K562 (cell line): ENCODE results near the gene GPC2. TPM values are rescaled to one million over a fixed set of nuclear protein-coding genes. Genes with fewer than 3 reads are reported as not detected.
A peak's percentile ranks its signal among the peaks of the same experiment; 100 is the strongest.

ENCODE experiments used
- DNMT1 ChIP-seq: fragments of 450-650 bp; IDR thresholded peaks from 2 replicates; pipeline ENCODE4 v1.6.1; 2016; ENCODE audit warnings: antibody characterized with exemption, mild to moderate bottlenecking
- EP300 ChIP-seq: IDR thresholded peaks from 2 replicates; pipeline ENCODE4 v1.6.1; 2012; ENCODE audit warnings: low read length, improper control_type of control experiment
- NFE2L1 ChIP-seq: fragments of 450-650 bp; IDR thresholded peaks from 2 replicates; pipeline ENCODE4 v1.6.1; 2016; ENCODE audit warnings: missing genetic modification characterization, low read depth, mild to moderate bottlenecking, missing compliant biosample characterization, moderate library complexity, borderline replicate concordance
- NR2C1 ChIP-seq, 2 experiments: fragments of 450-650 bp; IDR thresholded peaks; 2 replicates each; pipeline ENCODE4 v1.6.1; 2017; ENCODE audit warnings: mild to moderate bottlenecking in 2 of 2, antibody characterized with exemption in 1 of 2, inconsistent platforms in 1 of 2, missing compliant biosample characterization in 1 of 2, missing genetic modification characterization in 1 of 2
- POLR2AphosphoS5 ChIP-seq: IDR thresholded peaks from 2 replicates; pipeline ENCODE4 v1.6.1; 2011; ENCODE audit warnings: mild to moderate bottlenecking, low read depth, low read length, moderate library complexity; ENCODE audit not compliant: control insufficient read depth, insufficient read depth
- PRMT5 ChIP-seq: sonication (generic); formaldehyde crosslinking; IDR thresholded peaks from 2 replicates; pipeline ENCODE4 v1.5.0; 2020; ENCODE audit warnings: missing genetic modification reagents
- SNIP1 ChIP-seq: fragments of 450-650 bp; IDR thresholded peaks from 2 replicates; pipeline ENCODE4 v1.7.1; 2017; ENCODE audit warnings: low read depth, mild to moderate bottlenecking
- SPI1 ChIP-seq: IDR thresholded peaks from 2 replicates; pipeline ENCODE4 v1.6.1; 2011; ENCODE audit warnings: low read depth, low read length, control low read depth, borderline replicate concordance
- TAF15 ChIP-seq: fragments of 200-400 bp; formaldehyde crosslinking; IDR thresholded peaks from 2 replicates; pipeline ENCODE4 v1.6.1; 2017; ENCODE audit warnings: mild to moderate bottlenecking, low read depth, low read length, moderate library complexity
- TARDBP ChIP-seq: fragments of 450-650 bp; IDR thresholded peaks from 2 replicates; pipeline ENCODE4 v1.6.1; 2016
- TFAM ChIP-seq: fragments of 250-450 bp; sonication (Bioruptor Pico); conservative IDR thresholded peaks from 2 replicates; pipeline ENCODE4 v1.5.0; 2021; ENCODE audit warnings: mild to moderate bottlenecking, moderate library complexity
- U2AF2 ChIP-seq: fragments of 200-400 bp; formaldehyde crosslinking; optimal IDR thresholded peaks from 2 replicates; pipeline ENCODE3; 2017; ENCODE audit warnings: low read depth, mild to moderate bottlenecking, low read length
- YBX1 ChIP-seq: fragments of 450-650 bp; IDR thresholded peaks from 2 replicates; pipeline ENCODE4 v1.7.1; 2016; ENCODE audit warnings: mild to moderate bottlenecking
- ZC3H4 ChIP-seq: sonication (generic); formaldehyde crosslinking; IDR thresholded peaks from 2 replicates; pipeline ENCODE4 v1.9.0; 2021; ENCODE audit warnings: missing genetic modification reagents, borderline replicate concordance
- ZEB2 ChIP-seq: fragments of 450-650 bp; IDR thresholded peaks from 2 replicates; pipeline ENCODE4 v1.6.1; 2016
- ZKSCAN3 ChIP-seq: fragments of 250-450 bp; sonication (Bioruptor Pico); IDR thresholded peaks from 2 replicates; pipeline ENCODE4 v1.4.0; 2020
- ZNF23 ChIP-seq: fragments of 250-450 bp; sonication (Bioruptor Pico); IDR thresholded peaks from 2 replicates; pipeline ENCODE4 v1.4.0; 2020; ENCODE audit warnings: mild to moderate bottlenecking
- ZNF24 ChIP-seq: fragments of 450-650 bp; IDR thresholded peaks from 2 replicates; pipeline ENCODE4 v1.6.1; 2016
- ZNF384 ChIP-seq: IDR thresholded peaks from 2 replicates; pipeline ENCODE4 v1.6.1; 2012; ENCODE audit warnings: low read depth, low read length, improper control_type of control experiment
- ZNF766 ChIP-seq: fragments of 200-800 bp; sonication (Bioruptor generic); conservative IDR thresholded peaks from 2 replicates; pipeline ENCODE4 v1.6.1; 2016; ENCODE audit warnings: missing genetic modification characterization, missing compliant biosample characterization
- ZSCAN32 ChIP-seq: fragments of 450-650 bp; formaldehyde crosslinking; IDR thresholded peaks from 2 replicates; pipeline ENCODE4 v1.4.0; 2020; ENCODE audit warnings: mild to moderate bottlenecking, moderate library complexity
- polyA plus RNA-seq, 8 experiments: library from polyadenylated mRNA; depleted of rRNA in 4 of 8; stranded (reverse) in 5 of 8; unstranded in 3 of 8; fragments of >200 nt; fragmentation: Nextera tagmentation in 2 of 8; fragmentation: Illumina TruSeq in 1 of 8; extraction: Ambion mirVana in 2 of 8; extraction: Trizol in 1 of 8; gene quantifications; 2 replicates each; pipeline versions ENCODE4 v1.2.1 to v1.2.3, GENCODE V29; 2011 to 2014; ENCODE audit warnings: inconsistent platforms in 1 of 8, missing spikeins in 1 of 8
- total RNA-seq, 7 experiments: library from RNA; depleted of rRNA in 6 of 7; stranded (reverse); fragments of >200 nt in 6 of 7; fragmentation: Illumina TruSeq in 2 of 7; extraction: Trizol in 2 of 7; gene quantifications; 2 replicates each; pipeline versions ENCODE4 v1.2.1 to v1.2.3, GENCODE V29; 2011 to 2021; ENCODE audit warnings: low replicate concordance in 1 of 7
- TF ChIP-seq, protein P1 (sequence below): fragments of 450-650 bp; IDR thresholded peaks from 2 replicates; pipeline ENCODE4 v1.6.1; 2016; ENCODE audit warnings: mild to moderate bottlenecking, moderate library complexity

The GPC2 gene
- total and polyA plus RNA-seq, 9 of the 15 experiments (the other 6 are each of a cell fraction or from before 2014, with no cell fraction given): 0.06 to 7.7 (median 1.4) TPM; not detected in 1

GRCh38 chr7:100167912-100168323 is 9.3 kb downstream of the GPC2 start (continued):
- peak; percentile 63; the same call in 1 of the 2 replicates for TF ChIP-seq ZNF766
- TF ChIP-seq ZNF24: no peak
- TF ChIP-seq NR2C1 (IDR thresholded peaks at IDR 0.05): peak; percentile 55
- TF ChIP-seq NR2C1 (tag; IDR thresholded peaks at IDR 0.05): no peak
- no peak for TF ChIP-seq SPI1
- TF ChIP-seq YBX1: no peak
- no peak for TF ChIP-seq ZC3H4 (CRISPR knock-in tag)
- TF ChIP-seq PRMT5 (CRISPR knock-in tag): no peak
- TF ChIP-seq, protein P1, sequence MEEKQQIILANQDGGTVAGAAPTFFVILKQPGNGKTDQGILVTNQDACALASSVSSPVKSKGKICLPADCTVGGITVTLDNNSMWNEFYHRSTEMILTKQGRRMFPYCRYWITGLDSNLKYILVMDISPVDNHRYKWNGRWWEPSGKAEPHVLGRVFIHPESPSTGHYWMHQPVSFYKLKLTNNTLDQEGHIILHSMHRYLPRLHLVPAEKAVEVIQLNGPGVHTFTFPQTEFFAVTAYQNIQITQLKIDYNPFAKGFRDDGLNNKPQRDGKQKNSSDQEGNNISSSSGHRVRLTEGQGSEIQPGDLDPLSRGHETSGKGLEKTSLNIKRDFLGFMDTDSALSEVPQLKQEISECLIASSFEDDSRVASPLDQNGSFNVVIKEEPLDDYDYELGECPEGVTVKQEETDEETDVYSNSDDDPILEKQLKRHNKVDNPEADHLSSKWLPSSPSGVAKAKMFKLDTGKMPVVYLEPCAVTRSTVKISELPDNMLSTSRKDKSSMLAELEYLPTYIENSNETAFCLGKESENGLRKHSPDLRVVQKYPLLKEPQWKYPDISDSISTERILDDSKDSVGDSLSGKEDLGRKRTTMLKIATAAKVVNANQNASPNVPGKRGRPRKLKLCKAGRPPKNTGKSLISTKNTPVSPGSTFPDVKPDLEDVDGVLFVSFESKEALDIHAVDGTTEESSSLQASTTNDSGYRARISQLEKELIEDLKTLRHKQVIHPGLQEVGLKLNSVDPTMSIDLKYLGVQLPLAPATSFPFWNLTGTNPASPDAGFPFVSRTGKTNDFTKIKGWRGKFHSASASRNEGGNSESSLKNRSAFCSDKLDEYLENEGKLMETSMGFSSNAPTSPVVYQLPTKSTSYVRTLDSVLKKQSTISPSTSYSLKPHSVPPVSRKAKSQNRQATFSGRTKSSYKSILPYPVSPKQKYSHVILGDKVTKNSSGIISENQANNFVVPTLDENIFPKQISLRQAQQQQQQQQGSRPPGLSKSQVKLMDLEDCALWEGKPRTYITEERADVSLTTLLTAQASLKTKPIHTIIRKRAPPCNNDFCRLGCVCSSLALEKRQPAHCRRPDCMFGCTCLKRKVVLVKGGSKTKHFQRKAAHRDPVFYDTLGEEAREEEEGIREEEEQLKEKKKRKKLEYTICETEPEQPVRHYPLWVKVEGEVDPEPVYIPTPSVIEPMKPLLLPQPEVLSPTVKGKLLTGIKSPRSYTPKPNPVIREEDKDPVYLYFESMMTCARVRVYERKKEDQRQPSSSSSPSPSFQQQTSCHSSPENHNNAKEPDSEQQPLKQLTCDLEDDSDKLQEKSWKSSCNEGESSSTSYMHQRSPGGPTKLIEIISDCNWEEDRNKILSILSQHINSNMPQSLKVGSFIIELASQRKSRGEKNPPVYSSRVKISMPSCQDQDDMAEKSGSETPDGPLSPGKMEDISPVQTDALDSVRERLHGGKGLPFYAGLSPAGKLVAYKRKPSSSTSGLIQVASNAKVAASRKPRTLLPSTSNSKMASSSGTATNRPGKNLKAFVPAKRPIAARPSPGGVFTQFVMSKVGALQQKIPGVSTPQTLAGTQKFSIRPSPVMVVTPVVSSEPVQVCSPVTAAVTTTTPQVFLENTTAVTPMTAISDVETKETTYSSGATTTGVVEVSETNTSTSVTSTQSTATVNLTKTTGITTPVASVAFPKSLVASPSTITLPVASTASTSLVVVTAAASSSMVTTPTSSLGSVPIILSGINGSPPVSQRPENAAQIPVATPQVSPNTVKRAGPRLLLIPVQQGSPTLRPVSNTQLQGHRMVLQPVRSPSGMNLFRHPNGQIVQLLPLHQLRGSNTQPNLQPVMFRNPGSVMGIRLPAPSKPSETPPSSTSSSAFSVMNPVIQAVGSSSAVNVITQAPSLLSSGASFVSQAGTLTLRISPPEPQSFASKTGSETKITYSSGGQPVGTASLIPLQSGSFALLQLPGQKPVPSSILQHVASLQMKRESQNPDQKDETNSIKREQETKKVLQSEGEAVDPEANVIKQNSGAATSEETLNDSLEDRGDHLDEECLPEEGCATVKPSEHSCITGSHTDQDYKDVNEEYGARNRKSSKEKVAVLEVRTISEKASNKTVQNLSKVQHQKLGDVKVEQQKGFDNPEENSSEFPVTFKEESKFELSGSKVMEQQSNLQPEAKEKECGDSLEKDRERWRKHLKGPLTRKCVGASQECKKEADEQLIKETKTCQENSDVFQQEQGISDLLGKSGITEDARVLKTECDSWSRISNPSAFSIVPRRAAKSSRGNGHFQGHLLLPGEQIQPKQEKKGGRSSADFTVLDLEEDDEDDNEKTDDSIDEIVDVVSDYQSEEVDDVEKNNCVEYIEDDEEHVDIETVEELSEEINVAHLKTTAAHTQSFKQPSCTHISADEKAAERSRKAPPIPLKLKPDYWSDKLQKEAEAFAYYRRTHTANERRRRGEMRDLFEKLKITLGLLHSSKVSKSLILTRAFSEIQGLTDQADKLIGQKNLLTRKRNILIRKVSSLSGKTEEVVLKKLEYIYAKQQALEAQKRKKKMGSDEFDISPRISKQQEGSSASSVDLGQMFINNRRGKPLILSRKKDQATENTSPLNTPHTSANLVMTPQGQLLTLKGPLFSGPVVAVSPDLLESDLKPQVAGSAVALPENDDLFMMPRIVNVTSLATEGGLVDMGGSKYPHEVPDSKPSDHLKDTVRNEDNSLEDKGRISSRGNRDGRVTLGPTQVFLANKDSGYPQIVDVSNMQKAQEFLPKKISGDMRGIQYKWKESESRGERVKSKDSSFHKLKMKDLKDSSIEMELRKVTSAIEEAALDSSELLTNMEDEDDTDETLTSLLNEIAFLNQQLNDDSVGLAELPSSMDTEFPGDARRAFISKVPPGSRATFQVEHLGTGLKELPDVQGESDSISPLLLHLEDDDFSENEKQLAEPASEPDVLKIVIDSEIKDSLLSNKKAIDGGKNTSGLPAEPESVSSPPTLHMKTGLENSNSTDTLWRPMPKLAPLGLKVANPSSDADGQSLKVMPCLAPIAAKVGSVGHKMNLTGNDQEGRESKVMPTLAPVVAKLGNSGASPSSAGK: no peak
- TF ChIP-seq EP300: peak; percentile 73
- TF ChIP-seq ZNF23 (CRISPR knock-in tag): no peak
- no peak for TF ChIP-seq U2AF2
- TF ChIP-seq TAF15: no peak
- TF ChIP-seq TARDBP: no peak
- no peak for TF ChIP-seq ZSCAN32
- peak; percentile 39; the same call in 1 of the 2 replicates for TF ChIP-seq ZNF384
- no peak for TF ChIP-seq POLR2AphosphoS5
- no peak for TF ChIP-seq DNMT1
- TF ChIP-seq SNIP1: peak; percentile 41; the same call in 1 of the 2 replicates
- no peak for TF ChIP-seq ZKSCAN3
- TF ChIP-seq NFE2L1 (tag): no peak
- no peak for TF ChIP-seq TFAM (CRISPR knock-in tag)
- TF ChIP-seq ZEB2: peak; percentile 88
